Astrocyte (in vitro differentiated cells and primary cell): ENCODE results near the gene PLXNB1. TPM values are rescaled to one million over a fixed set of nuclear protein-coding genes. Genes with fewer than 3 reads are reported as not detected.

ENCODE experiments used
- DNase-seq: peaks from one replicate; pipeline ENCODE4 v3.0.0-alpha.2; 2010; ENCODE audit warnings: low read depth
- FAIRE-seq: peaks from 2 replicates; lab custom pipeline; 2011; peaks lifted over from hg19 to GRCh38; lab: Jason Lieb, UNC
- H2AFZ ChIP-seq: 2 replicates; pipeline ENCODE4 v1.6.0; 2012; ENCODE audit warnings: low read depth, low read length, inconsistent platforms
- H3K27ac ChIP-seq: 2 replicates; pipeline ENCODE4 v1.5.1; 2011; ENCODE audit warnings: low read depth, low read length, inconsistent platforms
- H3K27me3 ChIP-seq: 2 replicates; pipeline ENCODE4 v1.6.0; 2011; ENCODE audit warnings: low read length, inconsistent platforms; ENCODE audit not compliant: insufficient read depth
- H3K36me3 ChIP-seq: 2 replicates; pipeline ENCODE4 v1.5.1; 2011; ENCODE audit warnings: low read length, inconsistent platforms; ENCODE audit not compliant: insufficient read depth
- H3K4me1 ChIP-seq: 2 replicates; pipeline ENCODE4 v1.5.1; 2011; ENCODE audit warnings: low read length, inconsistent platforms; ENCODE audit not compliant: insufficient read depth
- H3K4me2 ChIP-seq: 2 replicates; pipeline ENCODE4 v1.6.0; 2012; ENCODE audit warnings: low read length, inconsistent platforms
- H3K4me3 ChIP-seq: 2 replicates; pipeline ENCODE4 v1.5.1; 2011; ENCODE audit warnings: low read depth, mild to moderate bottlenecking, low read length, inconsistent platforms; ENCODE audit not compliant: insufficient read depth
- H3K79me2 ChIP-seq: 2 replicates; pipeline ENCODE4 v1.6.0; 2012; ENCODE audit warnings: mild to moderate bottlenecking, low read length, inconsistent platforms; ENCODE audit not compliant: insufficient read depth
- H3K9ac ChIP-seq: 2 replicates; pipeline ENCODE4 v1.6.0; 2012; ENCODE audit warnings: mild to moderate bottlenecking, low read length, inconsistent platforms
- H3K9me3 ChIP-seq: 2 replicates; pipeline ENCODE4 v1.5.1; 2012; ENCODE audit warnings: low read depth, mild to moderate bottlenecking, low read length, inconsistent platforms; ENCODE audit not compliant: insufficient read depth
- H4K20me1 ChIP-seq: 2 replicates; pipeline ENCODE4 v1.6.0; 2012; ENCODE audit warnings: low read length, inconsistent platforms; ENCODE audit not compliant: insufficient read depth
- H3K27ac Mint-ChIP-seq: one replicate; pipeline ENCODE4 v1.8.0; 2021; ENCODE audit warnings: mild to moderate bottlenecking, mixed read lengths; ENCODE audit not compliant: unreplicated experiment
- H3K27me3 Mint-ChIP-seq: one replicate; pipeline ENCODE4 v1.8.0; 2021; ENCODE audit warnings: low read depth, mixed read lengths; ENCODE audit not compliant: unreplicated experiment
- H3K36me3 Mint-ChIP-seq: one replicate; pipeline ENCODE4 v1.8.0; 2021; ENCODE audit warnings: low read depth, mixed read lengths; ENCODE audit not compliant: unreplicated experiment
- H3K4me1 Mint-ChIP-seq: one replicate; pipeline ENCODE4 v1.8.0; 2021; ENCODE audit warnings: low read depth, mixed read lengths; ENCODE audit not compliant: unreplicated experiment
- H3K4me3 Mint-ChIP-seq: one replicate; pipeline ENCODE4 v1.8.0; 2021; ENCODE audit warnings: mild to moderate bottlenecking, moderate library complexity, mixed read lengths; ENCODE audit not compliant: unreplicated experiment
- H3K9me3 Mint-ChIP-seq: one replicate; pipeline ENCODE4 v1.8.0; 2021; ENCODE audit warnings: mild to moderate bottlenecking, mixed read lengths; ENCODE audit not compliant: unreplicated experiment
- CTCF ChIP-seq: IDR thresholded peaks from 2 replicates; pipeline ENCODE4 v1.5.1; 2011; ENCODE audit warnings: low read depth, mild to moderate bottlenecking, inconsistent platforms, low read length, moderate library complexity; ENCODE audit not compliant: insufficient read depth
- EZH2 ChIP-seq: IDR thresholded peaks from 2 replicates; pipeline ENCODE4 v1.6.1; 2012; ENCODE audit warnings: mild to moderate bottlenecking, low read length, inconsistent platforms; ENCODE audit not compliant: insufficient read depth
- total RNA-seq: library from RNA; stranded (reverse); gene quantifications from 2 replicates; pipeline ENCODE4 v1.2.1, GENCODE V29; 2021

Gene PLXNB1
- total RNA-seq, 1 donor from 2014 or later = 59.2 TPM

GRCh38 chr3:48436477-48436787 is 6.5 kb upstream of the PLXNB1 start:
- no peak overlapping the region for H2AFZ ChIP-seq
- no peak overlapping the region for H3K9ac ChIP-seq
- H3K27me3 Mint-ChIP-seq = no peaks in the 10 kb centered on the region
- H3K4me3 ChIP-seq = no peak overlapping the region
- peaks cover 22% of the 10 kb centered on the region for H3K4me1 ChIP-seq
- H3K36me3 Mint-ChIP-seq = peaks cover 8% of the 10 kb centered on the region
- no peak for FAIRE-seq
- peaks cover 8% of the 10 kb centered on the region for H4K20me1 ChIP-seq
- no peaks in the 10 kb centered on the region for H3K9me3 ChIP-seq
- H3K4me1 Mint-ChIP-seq = peaks cover 28% of the 10 kb centered on the region
- DNase-seq = no peak
- peaks cover 22% of the 10 kb centered on the region for H3K79me2 ChIP-seq
- no peaks in the 10 kb centered on the region for H3K27me3 ChIP-seq
- H3K4me3 Mint-ChIP-seq = no peak overlapping the region
- H3K36me3 ChIP-seq = peaks cover 9% of the 10 kb centered on the region
- H3K9me3 Mint-ChIP-seq = no peaks in the 10 kb centered on the region
- no peak overlapping the region for H3K27ac ChIP-seq
- TF ChIP-seq EZH2 (no peak), CTCF (no peak)
- H3K4me2 ChIP-seq = no peak overlapping the region
- no peak overlapping the region for H3K27ac Mint-ChIP-seq

GRCh38 chr3:48435774-48436476 is 6.0 kb upstream of the PLXNB1 start:
- DNase-seq (peak; percentile 50), FAIRE-seq (peak; percentile 71)
- Histone ChIP-seq H2AFZ (no peak overlapping the region), H3K4me2 (no peak overlapping the region), H3K27me3 (no peaks in the 10 kb centered on the region), H3K9ac (no peak overlapping the region), H3K36me3 (peaks cover 7% of the 10 kb centered on the region), H3K27ac (no peak overlapping the region), H3K79me2 (peaks cover 17% of the 10 kb centered on the region), H4K20me1 (peaks cover 4% of the 10 kb centered on the region), H3K4me3 (no peak overlapping the region), H3K4me1 (peaks cover 19% of the 10 kb centered on the region), H3K9me3 (no peaks in the 10 kb centered on the region)
- Mint-ChIP-seq H3K4me3 (no peak overlapping the region), H3K4me1 (peaks cover 29% of the 10 kb centered on the region), H3K27me3 (no peaks in the 10 kb centered on the region), H3K27ac (no peak overlapping the region), H3K36me3 (peaks cover 7% of the 10 kb centered on the region), H3K9me3 (no peaks in the 10 kb centered on the region)
- TF ChIP-seq EZH2 = no peak
- peak; percentile 100 for TF ChIP-seq CTCF

- Histone ChIP-seq H3K9ac (no peak overlapping the region), H3K9me3 (no peaks in the 10 kb centered on the region), H3K4me3 (no peak overlapping the region), H3K36me3 (peaks cover 7% of the 10 kb centered on the region), H3K27ac (no peak overlapping the region), H3K79me2 (peaks cover 9% of the 10 kb centered on the region), H2AFZ (no peak overlapping the region), H4K20me1 (peaks cover 4% of the 10 kb centered on the region), H3K27me3 (no peaks in the 10 kb centered on the region), H3K4me2 (no peak overlapping the region), H3K4me1 (peaks cover 21% of the 10 kb centered on the region)
- peaks cover 33% of the 10 kb centered on the region for H3K4me1 Mint-ChIP-seq
- H3K9me3 Mint-ChIP-seq = no peaks in the 10 kb centered on the region
- FAIRE-seq = no peak
- peaks cover 7% of the 10 kb centered on the region for H3K36me3 Mint-ChIP-seq
- H3K27ac Mint-ChIP-seq = no peak overlapping the region
- no peak overlapping the region for H3K4me3 Mint-ChIP-seq
- no peak for TF ChIP-seq CTCF
- no peaks in the 10 kb centered on the region for H3K27me3 Mint-ChIP-seq
- DNase-seq = no peak
These were observed 5.3 kb upstream of the PLXNB1 start for GRCh38 chr3:48435223-48435595.
